Sigmoid colon (tissue), 3 donors: ENCODE measurements around the gene CCNQ.

ENCODE experiments used
- CTCF ChIP-seq, 4 experiments: fragments of 450-650 bp in 3 of 4; fragments of 200-600 bp in 1 of 4; IDR thresholded peaks; one replicate each; pipeline ENCODE4 v1.5.1; 2016 to 2019; ENCODE audit warnings: antibody characterized with exemption in 4 of 4, mild to moderate bottlenecking in 3 of 4, moderate library complexity in 2 of 4
- POLR2A ChIP-seq, 2 donors: fragments of 450-650 bp; IDR thresholded peaks; one replicate each; pipeline ENCODE4 v1.6.1; 2016; ENCODE audit warnings: antibody characterized with exemption in 2 of 2, mild to moderate bottlenecking in 2 of 2, moderate library complexity in 2 of 2

GRCh38 chrX:153539171-153539978 lies 59.6 kb downstream of the CCNQ start:
- TF ChIP-seq POLR2A (IDR thresholded peaks at IDR 0.05) (no peak), CTCF (IDR thresholded peaks at IDR 0.05) (peak; percentile 34 to 69 (median 66))
